HEK293 (cell line): ENCODE measurements around the gene MXRA8.

Experiments used
- BCL11A ChIP-seq: fragments of 450-650 bp; formaldehyde crosslinking; IDR thresholded peaks from 2 replicates; pipeline ENCODE4 v1.5.1; 2016; ENCODE audit warnings: low read depth, missing biosample characterization, missing genetic modification characterization
- TF ChIP-seq, protein P1 (sequence below): fragments of 450-650 bp; formaldehyde crosslinking; IDR thresholded peaks from 2 replicates; pipeline ENCODE4 v1.5.1; 2016; ENCODE audit warnings: missing biosample characterization, missing genetic modification characterization

DNA sequence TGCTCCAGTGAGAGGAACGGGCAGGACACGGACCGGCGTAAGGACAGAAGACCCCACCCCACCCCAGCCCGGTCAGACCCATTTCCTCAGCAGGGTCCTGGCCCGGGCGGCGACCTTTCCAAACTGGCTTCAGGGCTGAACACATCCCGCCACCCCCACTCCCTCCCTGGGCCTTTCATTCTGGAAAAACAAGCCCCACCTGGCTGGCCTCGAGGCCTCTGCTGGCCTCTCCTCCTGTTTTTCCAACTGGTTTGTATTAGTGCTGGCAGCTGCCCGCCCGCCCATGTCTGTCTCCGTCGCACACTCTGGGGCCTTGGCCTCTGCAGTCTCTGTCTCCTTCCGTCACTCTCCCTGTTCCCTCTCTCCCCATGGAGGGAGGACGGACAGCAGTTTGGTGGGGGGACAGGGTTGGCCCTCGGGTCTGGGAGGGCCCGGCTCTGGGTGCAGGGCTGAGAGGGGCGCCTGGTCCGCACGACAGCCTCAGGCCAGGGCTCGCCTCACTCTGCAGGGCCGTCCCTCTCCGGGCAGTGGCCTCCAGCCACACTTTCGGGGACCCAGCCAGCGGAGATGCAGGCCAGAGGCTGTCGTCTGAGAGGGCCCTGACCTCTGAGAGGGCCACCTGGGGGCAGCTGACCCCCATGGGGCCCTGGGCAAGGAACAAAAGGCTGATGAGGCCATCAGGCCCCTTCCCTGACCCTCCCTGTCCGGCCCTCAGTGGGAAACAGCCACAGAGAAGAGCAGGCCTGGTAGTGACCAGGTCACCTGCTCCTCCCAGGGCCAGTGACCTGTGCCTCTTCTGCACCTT, 1.5 kb upstream of the MXRA8 start:
- TF ChIP-seq, protein P1, sequence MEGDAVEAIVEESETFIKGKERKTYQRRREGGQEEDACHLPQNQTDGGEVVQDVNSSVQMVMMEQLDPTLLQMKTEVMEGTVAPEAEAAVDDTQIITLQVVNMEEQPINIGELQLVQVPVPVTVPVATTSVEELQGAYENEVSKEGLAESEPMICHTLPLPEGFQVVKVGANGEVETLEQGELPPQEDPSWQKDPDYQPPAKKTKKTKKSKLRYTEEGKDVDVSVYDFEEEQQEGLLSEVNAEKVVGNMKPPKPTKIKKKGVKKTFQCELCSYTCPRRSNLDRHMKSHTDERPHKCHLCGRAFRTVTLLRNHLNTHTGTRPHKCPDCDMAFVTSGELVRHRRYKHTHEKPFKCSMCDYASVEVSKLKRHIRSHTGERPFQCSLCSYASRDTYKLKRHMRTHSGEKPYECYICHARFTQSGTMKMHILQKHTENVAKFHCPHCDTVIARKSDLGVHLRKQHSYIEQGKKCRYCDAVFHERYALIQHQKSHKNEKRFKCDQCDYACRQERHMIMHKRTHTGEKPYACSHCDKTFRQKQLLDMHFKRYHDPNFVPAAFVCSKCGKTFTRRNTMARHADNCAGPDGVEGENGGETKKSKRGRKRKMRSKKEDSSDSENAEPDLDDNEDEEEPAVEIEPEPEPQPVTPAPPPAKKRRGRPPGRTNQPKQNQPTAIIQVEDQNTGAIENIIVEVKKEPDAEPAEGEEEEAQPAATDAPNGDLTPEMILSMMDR, result no peak
- no peak for TF ChIP-seq BCL11A (tag by site-specific recombination)
